T-cell (primary cell): ENCODE measurements around the gene CABCOCO1. TPM values are rescaled to one million over a fixed set of nuclear protein-coding genes. Genes with fewer than 3 reads are reported as not detected.

Source experiments
- ATAC-seq, 4 experiments: fragments of 200-7000 bp in 3 of 4; fragments of 150-1000 bp in 1 of 4; cut with Tn5 transposase; replicated peaks in 1 of 4; 1 replicate in 3 of 4; 2 replicates in 1 of 4; pipeline ENCODE4 v1.10.0; 2021; ENCODE audit warnings: moderate library complexity in 3 of 4, mild to moderate bottlenecking in 2 of 4, moderate number of reproducible peaks in 1 of 4
- CTCF ChIA-PET, 2 donors: fragments of 300-600 bp; sonication (Branson Sonifier 250); formaldehyde crosslinking; loops; one replicate each; lab custom pipeline; 2022; ENCODE audit warnings: antibody characterized with exemption in 2 of 2; lab: Charles Lee
- POLR2A ChIA-PET, 2 donors: fragments of 300-600 bp; sonication (Branson Sonifier 250); formaldehyde crosslinking; loops; one replicate each; lab custom pipeline; 2022; ENCODE audit warnings: antibody characterized with exemption in 2 of 2; lab: Charles Lee
- DNase-seq, 35 experiments: peaks; one replicate each; pipeline versions ENCODE4 v3.0.0 to v3.0.0-alpha.2; 2013 to 2023
- H3K27ac ChIP-seq: one replicate; pipeline ENCODE4 v1.5.1; 2013; ENCODE audit warnings: low read length
- H3K27me3 ChIP-seq, 2 experiments: replicated peaks in 1 of 2; 1 replicate in 1 of 2; 2 replicates in 1 of 2; pipeline versions ENCODE4 v1.6.1 to v1.7.0; 2013; ENCODE audit warnings: low read length in 1 of 2, mixed read lengths in 1 of 2; ENCODE audit not compliant: control insufficient read depth in 2 of 2, insufficient read depth in 2 of 2; ENCODE audit errors: extremely low read depth in 1 of 2
- H3K36me3 ChIP-seq, 2 donors: 1 replicate in 1 of 2; 2 replicates in 1 of 2; pipeline versions ENCODE4 v1.6.1 to v1.7.0; 2013; ENCODE audit warnings: low read length in 1 of 2; ENCODE audit not compliant: control insufficient read depth in 2 of 2, insufficient read depth in 1 of 2; ENCODE audit errors: extremely low read depth in 1 of 2
- H3K4me1 ChIP-seq, 2 experiments: 1 replicate in 1 of 2; 2 replicates in 1 of 2; pipeline versions ENCODE4 v1.6.1 to v1.7.0; 2013; ENCODE audit warnings: low read length in 2 of 2, mixed read lengths in 1 of 2; ENCODE audit not compliant: insufficient read depth in 2 of 2, control insufficient read depth in 1 of 2; ENCODE audit errors: extremely low read depth in 1 of 2
- H3K4me3 ChIP-seq, 2 donors: 1 replicate in 1 of 2; 2 replicates in 1 of 2; pipeline versions ENCODE4 v1.5.1 to v1.7.0; 2013; ENCODE audit warnings: mild to moderate bottlenecking in 2 of 2, low read length in 1 of 2, moderate library complexity in 1 of 2; ENCODE audit not compliant: control insufficient read depth in 1 of 2; ENCODE audit errors: extremely low read depth in 1 of 2
- H3K9me3 ChIP-seq: 2 replicates; pipeline ENCODE4 v1.7.0; 2013
- H3K27ac Mint-ChIP-seq, 2 donors: one replicate each; pipeline ENCODE4 v1.8.0; 2020 to 2021; ENCODE audit warnings: mild to moderate bottlenecking in 2 of 2, mixed read lengths in 2 of 2
- H3K27me3 Mint-ChIP-seq, 2 donors: one replicate each; pipeline ENCODE4 v1.8.0; 2021 to 2022; ENCODE audit warnings: mixed read lengths in 2 of 2
- H3K36me3 Mint-ChIP-seq: one replicate; pipeline ENCODE4 v1.8.0; 2021; ENCODE audit warnings: mixed read lengths
- H3K4me1 Mint-ChIP-seq, 3 donors: one replicate each; pipeline ENCODE4 v1.8.0; 2020 to 2022; ENCODE audit warnings: mixed read lengths in 3 of 3, mild to moderate bottlenecking in 1 of 3
- H3K4me3 Mint-ChIP-seq, 3 donors: one replicate each; pipeline ENCODE4 v1.8.0; 2020 to 2022; ENCODE audit warnings: mild to moderate bottlenecking in 3 of 3, mixed read lengths in 3 of 3, moderate library complexity in 3 of 3
- H3K9me3 Mint-ChIP-seq, 3 donors: one replicate each; pipeline ENCODE4 v1.8.0; 2020 to 2022; ENCODE audit warnings: mixed read lengths in 3 of 3
- WGBS: methylation state at CpG from one replicate; pipeline ENCODE4 v1.1.5; 2013; ENCODE audit warnings: missing lambda C conversion rate; ENCODE audit not compliant: insufficient coverage; 5-methylcytosine and 5-hydroxymethylcytosine counted together
- total RNA-seq, 35 experiments: library from RNA in 6 of 35; stranded (reverse) in 6 of 35; fragments of 120-200 nt in 1 of 35; gene quantifications; one replicate each; pipeline versions ENCODE4 v1.2.1 to v1.2.4 and lab custom pipeline; 2013 to 2026

The CABCOCO1 gene
- total RNA-seq, 5 donors from 2014 or later (not counting 1 experiment from before 2014, with no cell fraction given), result not detected

DNA sequence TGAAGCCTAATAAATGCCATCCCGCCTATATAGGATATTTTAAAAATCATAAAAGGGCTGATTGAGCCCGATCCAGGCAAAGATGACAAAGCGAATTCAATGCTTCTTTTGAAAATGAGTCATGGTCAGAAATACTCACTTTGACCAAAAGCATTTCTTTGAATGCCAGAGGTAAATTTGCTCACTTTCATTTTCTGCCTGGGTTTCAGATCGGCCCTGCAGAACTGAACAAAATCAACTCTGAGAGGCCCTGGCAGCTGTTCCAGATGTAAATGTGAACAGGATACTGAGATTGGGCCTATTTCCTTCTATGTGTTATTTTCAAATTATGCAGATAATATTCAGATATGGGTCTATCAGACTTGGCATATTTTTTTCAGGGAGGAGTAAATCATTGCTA, 124.0 kb downstream of the CABCOCO1 start:
- no peak for ATAC-seq
- H3K9me3 ChIP-seq, result no peaks in the 10 kb centered on the region
- Mint-ChIP-seq H3K36me3 (no peaks in the 10 kb centered on the region), H3K27me3 (peaks cover 2 to 3% of the 10 kb centered on the region in 2 donors), H3K9me3 (peaks cover 0 to 4% (median 0%) of the 10 kb centered on the region in 3 donors), H3K4me1 (peaks cover 5 to 11% (median 10%) of the 10 kb centered on the region in 3 donors), H3K27ac (no peak overlapping the region), H3K4me3 (no peak overlapping the region)
- no peak overlapping the region for H3K27ac ChIP-seq
- H3K36me3 ChIP-seq, result no peaks in the 10 kb centered on the region
- DNase-seq, result no peak
- CTCF ChIA-PET, result no interaction called here
- H3K4me1 ChIP-seq, result no peaks in the 10 kb centered on the region
- POLR2A ChIA-PET, result interaction anchor here in 1 of 2 donors (0.6 kb wide), 1 partner anchor 110 kb away, joined by 6 read pairs; no protein-coding TSS in a partner anchor
- no peaks in the 10 kb centered on the region for H3K27me3 ChIP-seq
- 38% methylated on average over 3 of the region's 4 CpGs for WGBS
- H3K4me3 ChIP-seq, result no peak overlapping the region

DNA sequence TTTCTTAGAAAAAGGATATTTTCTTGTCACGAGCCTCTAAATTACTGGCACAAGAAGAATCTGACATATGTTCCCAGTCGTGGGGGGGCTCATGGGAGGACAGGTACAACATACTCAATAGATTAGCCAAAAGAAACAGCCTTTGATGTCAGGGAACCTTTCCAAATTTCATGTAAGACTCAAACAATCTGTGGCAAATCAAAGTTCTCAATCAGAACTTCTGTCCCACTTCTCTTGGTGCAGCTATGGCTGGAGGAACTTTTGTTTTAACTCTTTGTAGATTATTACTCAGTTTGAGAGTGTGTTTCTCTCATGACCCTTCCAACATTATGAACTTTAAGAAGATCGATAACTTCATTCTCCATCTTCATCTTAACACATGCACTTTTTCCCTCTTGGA, 124.4 kb downstream of the CABCOCO1 start:
- no peak for DNase-seq
- ChIA-PET POLR2A (interaction anchor here in 1 of 2 donors (0.6 kb wide), 1 partner anchor 110 kb away, joined by 6 read pairs; no protein-coding TSS in a partner anchor), CTCF (no interaction called here)
- no peaks in the 10 kb centered on the region for H3K36me3 ChIP-seq
- Mint-ChIP-seq H3K4me1 (peaks cover 5 to 11% (median 9%) of the 10 kb centered on the region in 3 donors), H3K36me3 (no peaks in the 10 kb centered on the region), H3K27me3 (peaks cover 1 to 2% of the 10 kb centered on the region in 2 donors), H3K9me3 (peaks cover 0 to 2% (median 0%) of the 10 kb centered on the region in 3 donors), H3K4me3 (no peak overlapping the region), H3K27ac (no peak overlapping the region)
- H3K4me1 ChIP-seq, result no peaks in the 10 kb centered on the region
- no peaks in the 10 kb centered on the region for H3K9me3 ChIP-seq
- no peak overlapping the region for H3K4me3 ChIP-seq
- WGBS, result 40% methylated on average over 1 of the region's 3 CpGs
- ATAC-seq, result no peak
- no peaks in the 10 kb centered on the region for H3K27me3 ChIP-seq
- H3K27ac ChIP-seq, result no peak overlapping the region

DNA sequence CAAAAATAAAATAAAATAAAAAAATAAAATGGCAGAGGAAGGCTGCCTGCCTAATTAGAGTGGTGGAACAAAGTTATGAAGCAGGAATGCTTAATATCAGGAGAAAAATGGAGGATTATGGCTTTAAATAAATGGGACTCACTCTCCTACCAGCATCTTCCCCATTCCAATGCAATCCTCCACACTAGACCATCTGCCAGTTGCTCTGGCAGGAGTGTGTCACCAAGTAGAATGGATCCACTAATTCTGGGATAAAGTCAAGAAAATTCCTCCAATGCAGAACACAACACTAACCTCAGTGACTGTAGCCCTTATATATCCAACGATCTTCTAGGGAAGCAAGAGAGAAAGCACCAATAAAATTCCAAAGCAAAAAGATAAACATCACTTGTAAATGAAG, 126.3 kb downstream of the CABCOCO1 start:
- Histone ChIP-seq H3K27me3 (no peaks in the 10 kb centered on the region), H3K27ac (no peak overlapping the region), H3K4me1 (no peaks in the 10 kb centered on the region), H3K36me3 (no peaks in the 10 kb centered on the region), H3K9me3 (no peaks in the 10 kb centered on the region), H3K4me3 (no peak overlapping the region)
- Mint-ChIP-seq H3K36me3 (no peaks in the 10 kb centered on the region), H3K4me1 (peaks cover 5 to 11% (median 10%) of the 10 kb centered on the region in 3 donors), H3K27me3 (no peaks in the 10 kb centered on the region), H3K4me3 (no peak overlapping the region), H3K27ac (no peak overlapping the region), H3K9me3 (no peaks in the 10 kb centered on the region)
- WGBS, result no CpG with 5 or more reads among the region's 1 CpG
- no peak for DNase-seq
- CTCF ChIA-PET, result no interaction called here
- no peak for ATAC-seq
- POLR2A ChIA-PET, result no interaction called here

DNA sequence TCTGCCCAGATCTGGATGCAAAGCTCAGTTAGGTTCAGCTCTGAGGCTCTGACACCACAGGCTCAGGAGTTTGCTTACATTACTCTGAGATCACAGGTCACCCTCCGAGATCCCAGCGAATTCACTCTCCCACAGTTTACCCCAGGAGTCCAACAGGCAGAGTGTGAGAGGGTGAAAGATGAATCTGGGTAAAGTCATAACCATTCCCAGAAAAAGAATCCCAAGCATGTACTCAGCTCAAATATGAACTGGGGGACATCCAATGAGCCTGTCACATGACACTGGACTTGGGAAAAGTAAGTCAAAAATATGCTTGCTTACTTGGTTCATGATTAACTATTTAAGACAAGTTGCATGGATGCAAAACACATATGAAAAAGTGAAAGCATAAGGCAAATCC, 128.5 kb downstream of the CABCOCO1 start:
- ChIA-PET CTCF (interaction anchor here in 1 of 2 donors (0.6 kb wide), 1 partner anchor 36 kb away, joined by 7 read pairs; no protein-coding TSS in a partner anchor), POLR2A (no interaction called here)
- no peaks in the 10 kb centered on the region for H3K4me1 ChIP-seq
- H3K27me3 ChIP-seq, result no peaks in the 10 kb centered on the region
- ATAC-seq (no peak), DNase-seq (no peak)
- H3K27ac Mint-ChIP-seq, result no peak overlapping the region
- no peaks in the 10 kb centered on the region for H3K36me3 ChIP-seq
- WGBS, result no CpG with 5 or more reads among the region's 2 CpGs
- H3K27me3 Mint-ChIP-seq, result no peaks in the 10 kb centered on the region
- H3K9me3 Mint-ChIP-seq, result no peaks in the 10 kb centered on the region
- no peak overlapping the region for H3K4me3 ChIP-seq
- H3K27ac ChIP-seq, result no peak overlapping the region
- H3K36me3 Mint-ChIP-seq, result no peaks in the 10 kb centered on the region
- no peaks in the 10 kb centered on the region for H3K9me3 ChIP-seq
- H3K4me1 Mint-ChIP-seq, result peaks cover 2 to 11% (median 5%) of the 10 kb centered on the region in 3 donors
- no peak overlapping the region for H3K4me3 Mint-ChIP-seq

DNA sequence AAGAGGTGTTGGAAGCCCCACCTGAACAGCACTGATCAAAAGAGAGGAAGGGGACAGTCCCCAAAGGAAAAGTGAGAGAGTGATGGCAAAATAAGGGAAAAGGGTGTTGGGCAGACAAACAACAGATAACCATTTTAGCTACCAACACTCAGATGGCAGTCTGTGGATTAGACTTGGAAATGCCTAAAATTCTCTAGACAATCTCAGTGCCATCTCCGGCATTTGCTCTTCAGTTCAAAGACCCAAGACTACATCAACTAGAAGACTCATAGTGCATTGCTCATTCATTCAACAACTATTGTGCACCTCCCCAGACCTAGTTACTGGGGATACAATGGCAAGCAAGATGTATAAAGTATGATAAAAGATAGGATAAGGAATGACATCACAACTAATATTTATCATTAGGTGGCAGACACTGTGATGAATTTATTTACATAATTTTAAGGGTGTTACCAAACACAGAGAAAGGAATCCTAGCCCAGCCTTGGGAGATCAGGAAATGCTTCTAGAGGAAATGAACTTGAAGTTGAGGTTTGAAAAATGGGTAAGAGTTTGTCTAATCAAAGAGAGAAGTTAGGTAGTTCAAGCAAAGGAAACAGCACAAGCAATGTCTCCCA, 129.5 kb downstream of the CABCOCO1 start:
- H3K27me3 ChIP-seq, result no peaks in the 10 kb centered on the region
- no peak overlapping the region for H3K27ac ChIP-seq
- ChIA-PET CTCF (no interaction called here), POLR2A (no interaction called here)
- DNase-seq (no peak), ATAC-seq (no peak)
- H3K4me1 ChIP-seq, result no peaks in the 10 kb centered on the region
- no peaks in the 10 kb centered on the region for H3K9me3 Mint-ChIP-seq
- H3K4me1 Mint-ChIP-seq, result peaks cover 0 to 2% (median under 1%) of the 10 kb centered on the region in 3 donors
- H3K4me3 Mint-ChIP-seq, result no peak overlapping the region
- no peaks in the 10 kb centered on the region for H3K36me3 Mint-ChIP-seq
- no peak overlapping the region for H3K27ac Mint-ChIP-seq
- no CpG with 5 or more reads among the region's 1 CpG for WGBS
- no peaks in the 10 kb centered on the region for H3K27me3 Mint-ChIP-seq
- no peaks in the 10 kb centered on the region for H3K9me3 ChIP-seq
- H3K4me3 ChIP-seq, result no peak overlapping the region
- H3K36me3 ChIP-seq, result no peaks in the 10 kb centered on the region

DNA sequence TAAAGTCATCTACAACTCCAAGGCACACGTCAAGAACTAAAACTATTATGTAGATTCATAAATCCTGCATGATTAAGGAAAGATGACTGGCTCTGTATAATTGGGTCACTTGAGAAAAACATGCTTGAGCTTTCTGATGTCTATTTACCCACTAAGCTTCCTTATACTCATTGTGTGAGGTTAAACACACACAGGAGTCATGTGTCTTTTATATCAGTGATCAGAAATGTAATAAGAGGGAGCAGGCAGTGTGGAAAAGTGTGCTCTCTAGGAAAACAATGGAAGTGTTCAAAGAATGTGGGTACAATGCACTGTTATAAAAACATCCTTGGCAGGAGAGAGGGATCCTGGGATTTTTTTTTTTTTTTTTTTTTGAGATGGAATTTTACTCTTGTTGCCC, 130.2 kb downstream of the CABCOCO1 start:
- POLR2A ChIA-PET, result no interaction called here
- no peak overlapping the region for H3K4me3 Mint-ChIP-seq

More for the DNA sequence above, 130.2 kb downstream of the CABCOCO1 start:
- Mint-ChIP-seq H3K9me3 (no peaks in the 10 kb centered on the region), H3K27me3 (no peaks in the 10 kb centered on the region), H3K27ac (no peak overlapping the region), H3K4me1 (peaks cover 0 to 2% (median 0%) of the 10 kb centered on the region in 3 donors), H3K36me3 (no peaks in the 10 kb centered on the region)
- no peak for ATAC-seq
- no peaks in the 10 kb centered on the region for H3K4me1 ChIP-seq
- H3K36me3 ChIP-seq, result no peaks in the 10 kb centered on the region
- no peaks in the 10 kb centered on the region for H3K9me3 ChIP-seq
- DNase-seq, result no peak
- CTCF ChIA-PET, result interaction anchor here (0.7 kb wide), 3 partner anchors 9 to 1029 kb away, joined by 3 to 4 read pairs (median 3); no protein-coding TSS in a partner anchor
- H3K27me3 ChIP-seq, result no peaks in the 10 kb centered on the region
- no peak overlapping the region for H3K4me3 ChIP-seq
- no CpG with 5 or more reads among the region's 1 CpG for WGBS
- no peak overlapping the region for H3K27ac ChIP-seq
